Neural progenitor cell (in vitro differentiated cells): ENCODE measurements around the gene ERFL. TPM values are rescaled to one million over a fixed set of nuclear protein-coding genes. Genes with fewer than 3 reads are reported as not detected.

Source experiments
- DNase-seq: peaks from one replicate; pipeline ENCODE4 v3.0.0-alpha.2; 2016; ENCODE audit warnings: low spot score
- H2AFZ ChIP-seq: fragments of 200-600 bp; sonication (generic); replicated peaks from 2 replicates; pipeline ENCODE4 v1.6.1; 2016; ENCODE audit warnings: antibody characterized with exemption
- H3F3A ChIP-seq: fragments of 200-600 bp; sonication (generic); 2 replicates; pipeline ENCODE4 v1.6.1; 2016; ENCODE audit warnings: antibody characterized with exemption, low read depth
- H3K27ac ChIP-seq: fragments of 200-600 bp; sonication (generic); 2 replicates; pipeline ENCODE4 v1.5.1; 2016; ENCODE audit warnings: mild to moderate bottlenecking
- H3K27me3 ChIP-seq: fragments of 200-600 bp; sonication (generic); 2 replicates; pipeline ENCODE4 v1.6.1; 2016; ENCODE audit warnings: mild to moderate bottlenecking, moderate library complexity
- H3K36me3 ChIP-seq: fragments of 200-600 bp; sonication (generic); 2 replicates; pipeline ENCODE4 v1.5.1; 2016
- H3K4me1 ChIP-seq: fragments of 200-600 bp; sonication (generic); 2 replicates; pipeline ENCODE4 v1.6.1; 2016; ENCODE audit warnings: mixed run types
- H3K4me2 ChIP-seq: fragments of 200-600 bp; sonication (generic); 2 replicates; pipeline ENCODE4 v1.6.1; 2016
- H3K4me3 ChIP-seq: fragments of 200-600 bp; sonication (generic); 2 replicates; pipeline ENCODE4 v1.5.1; 2016
- H3K79me2 ChIP-seq: fragments of 200-600 bp; sonication (generic); 2 replicates; pipeline ENCODE4 v1.6.1; 2016; ENCODE audit warnings: low read depth
- H3K9ac ChIP-seq: fragments of 200-600 bp; sonication (generic); 2 replicates; pipeline ENCODE4 v1.6.1; 2016
- H3K9me3 ChIP-seq: fragments of 200-600 bp; sonication (generic); 2 replicates; pipeline ENCODE4 v1.5.1; 2016; ENCODE audit warnings: low read depth
- H4K20me1 ChIP-seq: fragments of 200-600 bp; sonication (generic); 2 replicates; pipeline ENCODE4 v1.6.1; 2016; ENCODE audit warnings: low read depth
- H3K27ac Mint-ChIP-seq: 3 replicates; pipeline ENCODE4 v1.8.0; 2021; ENCODE audit warnings: mixed read lengths
- H3K27me3 Mint-ChIP-seq: 2 replicates; pipeline ENCODE4 v1.8.0; 2022; ENCODE audit warnings: low read depth, mild to moderate bottlenecking, inconsistent platforms, moderate library complexity, mixed read lengths; ENCODE audit not compliant: insufficient read depth
- H3K36me3 Mint-ChIP-seq: 3 replicates; pipeline ENCODE4 v1.8.0; 2021; ENCODE audit warnings: mixed read lengths
- H3K4me1 Mint-ChIP-seq: 3 replicates; pipeline ENCODE4 v1.8.0; 2021; ENCODE audit warnings: mixed read lengths
- H3K4me3 Mint-ChIP-seq: 3 replicates; pipeline ENCODE4 v1.8.0; 2021; ENCODE audit warnings: mild to moderate bottlenecking, moderate library complexity, mixed read lengths
- H3K9me3 Mint-ChIP-seq: 3 replicates; pipeline ENCODE4 v1.8.0; 2020; ENCODE audit warnings: mixed read lengths
- CTCF ChIP-seq: fragments of 200-600 bp; sonication (generic); IDR thresholded peaks from 2 replicates; pipeline ENCODE4 v1.5.1; 2017; ENCODE audit warnings: antibody characterized with exemption, mild to moderate bottlenecking
- EZH2 ChIP-seq: fragments of 200-600 bp; sonication (generic); IDR thresholded peaks from 2 replicates; pipeline ENCODE4 v1.6.1; 2017; ENCODE audit warnings: antibody characterized with exemption, mild to moderate bottlenecking, moderate library complexity
- EZH2phosphoT487 ChIP-seq: fragments of 200-600 bp; sonication (generic); IDR thresholded peaks from 2 replicates; pipeline ENCODE4 v1.6.1; 2017; ENCODE audit warnings: antibody characterized with exemption
- total RNA-seq: library from RNA; depleted of rRNA; stranded (reverse); fragments of >200 nt; gene quantifications from 2 replicates; pipeline ENCODE4 v1.2.3, GENCODE V29; 2015; ENCODE audit warnings: low replicate concordance

The ERFL gene
- total RNA-seq, 1 donor from 2014 or later, result 0.65 TPM

DNA sequence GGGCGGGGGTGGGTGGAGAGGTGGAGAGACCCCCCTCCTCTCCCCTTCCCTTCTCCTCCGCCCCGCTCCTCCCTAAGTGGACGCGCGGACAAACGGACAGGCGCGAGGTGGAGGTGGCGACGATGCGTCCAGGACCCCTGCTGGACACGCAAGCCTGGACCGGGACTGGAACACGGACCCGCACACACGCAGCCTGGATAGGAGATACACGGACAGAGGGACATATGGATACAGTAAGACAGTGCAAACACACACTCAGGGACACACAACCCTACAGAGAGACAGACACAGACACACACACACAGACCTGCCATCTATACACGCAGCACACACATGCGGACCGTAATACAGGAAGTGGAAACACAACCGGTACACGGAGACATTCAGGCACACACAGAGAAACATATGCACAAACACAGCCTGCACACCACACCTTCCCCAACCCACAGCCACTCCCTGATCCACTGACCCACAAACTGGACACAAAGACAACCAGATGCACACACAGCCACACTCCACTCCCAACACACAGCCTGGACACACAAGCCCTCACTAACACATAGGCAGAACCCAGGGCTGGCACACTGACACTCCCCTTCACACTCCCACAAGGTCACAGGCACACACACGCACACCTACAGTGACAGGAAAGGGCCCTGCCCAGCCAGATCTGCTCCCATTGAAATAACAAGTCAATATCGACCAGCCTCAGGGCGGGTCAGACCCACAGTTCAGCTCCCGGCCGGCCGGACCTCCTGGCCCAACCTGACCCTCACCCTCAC, 696 bp upstream of the ERFL start:
- Mint-ChIP-seq H3K4me3 (peak overlapping the region; percentile 77), H3K36me3 (no peaks in the 10 kb centered on the region), H3K9me3 (no peaks in the 10 kb centered on the region), H3K27me3 (peaks cover 48% of the 10 kb centered on the region), H3K27ac (no peak overlapping the region), H3K4me1 (peaks cover 7% of the 10 kb centered on the region)
- Histone ChIP-seq H3K79me2 (no peaks in the 10 kb centered on the region), H3K27me3 (peaks cover 100% of the 10 kb centered on the region), H2AFZ (no peak overlapping the region), H3F3A (peaks cover 26% of the 10 kb centered on the region), H3K9me3 (no peaks in the 10 kb centered on the region), H3K36me3 (no peaks in the 10 kb centered on the region), H3K27ac (no peak overlapping the region), H3K9ac (no peak overlapping the region), H3K4me3 (peak overlapping the region; percentile 61), H3K4me1 (peaks cover 5% of the 10 kb centered on the region), H4K20me1 (peaks cover 41% of the 10 kb centered on the region), H3K4me2 (peak overlapping the region; percentile 94)
- peak; percentile 37 for DNase-seq
- TF ChIP-seq EZH2phosphoT487, result no peak
- peak; percentile 4 for TF ChIP-seq EZH2

GRCh38 chr19:41927497-41928192, 604 bp downstream of the ERFL start:
- Mint-ChIP-seq H3K27me3 (peaks cover 41% of the 10 kb centered on the region), H3K9me3 (peaks cover 2% of the 10 kb centered on the region), H3K36me3 (no peaks in the 10 kb centered on the region), H3K4me3 (peak overlapping the region; percentile 80), H3K4me1 (peaks cover 7% of the 10 kb centered on the region), H3K27ac (no peak overlapping the region)
- Histone ChIP-seq H2AFZ (peak overlapping the region; percentile 58), H3K9ac (no peak overlapping the region), H3K4me1 (peaks cover 5% of the 10 kb centered on the region), H3K4me2 (peak overlapping the region; percentile 94), H3K27ac (no peak overlapping the region), H3K9me3 (no peaks in the 10 kb centered on the region), H3K27me3 (peaks cover 98% of the 10 kb centered on the region), H4K20me1 (peaks cover 38% of the 10 kb centered on the region), H3K36me3 (no peaks in the 10 kb centered on the region), H3K79me2 (no peaks in the 10 kb centered on the region), H3F3A (peaks cover 29% of the 10 kb centered on the region), H3K4me3 (peak overlapping the region; percentile 61)
- DNase-seq, result peak; percentile 64
- TF ChIP-seq EZH2 (peak; percentile 42), EZH2phosphoT487 (peak; percentile 68), CTCF (no peak)

DNA sequence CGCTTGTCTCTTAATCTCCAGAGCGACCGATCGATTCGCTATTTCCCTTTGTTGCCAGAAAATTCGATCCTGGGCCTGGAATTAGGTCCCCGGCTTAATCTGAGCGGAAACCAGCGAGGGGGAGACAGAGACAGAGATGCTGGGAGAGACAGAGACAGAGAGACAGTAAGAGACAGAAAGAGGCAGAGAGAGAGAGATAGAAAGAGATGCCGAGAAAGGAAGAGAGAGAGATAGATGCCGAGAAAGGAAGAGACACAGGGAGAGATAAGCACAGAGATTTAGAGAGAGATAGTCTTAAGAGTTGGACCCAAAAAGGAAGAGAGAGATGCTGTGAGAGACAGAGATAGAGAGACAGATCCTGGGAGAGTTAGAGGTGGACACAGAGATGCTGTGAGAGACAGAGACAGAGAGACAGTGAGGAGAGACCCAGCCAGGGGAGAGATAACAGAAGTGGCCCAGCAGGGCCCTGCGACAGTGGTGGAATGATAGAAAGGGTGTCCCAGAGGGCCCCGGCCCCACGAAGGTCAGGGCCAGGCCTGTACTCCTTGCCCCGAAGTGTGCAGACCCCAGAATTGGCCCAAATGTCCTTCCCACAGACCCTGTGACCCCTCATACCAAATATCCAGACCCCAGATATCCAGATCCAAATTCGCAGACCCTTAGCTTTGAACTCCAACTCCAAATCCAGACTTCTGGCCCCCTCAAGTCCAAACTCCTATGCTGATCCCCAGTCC, 1.3 kb downstream of the ERFL start:
- Mint-ChIP-seq H3K27ac (no peak overlapping the region), H3K4me1 (peaks cover 11% of the 10 kb centered on the region), H3K36me3 (no peaks in the 10 kb centered on the region), H3K9me3 (peaks cover 2% of the 10 kb centered on the region), H3K4me3 (no peak overlapping the region), H3K27me3 (peaks cover 45% of the 10 kb centered on the region)
- Histone ChIP-seq H3K27ac (no peak overlapping the region), H3K4me3 (no peak overlapping the region), H3F3A (peaks cover 36% of the 10 kb centered on the region), H3K27me3 (peaks cover 98% of the 10 kb centered on the region), H3K36me3 (no peaks in the 10 kb centered on the region), H3K9ac (no peak overlapping the region), H2AFZ (no peak overlapping the region), H3K4me2 (no peak overlapping the region), H4K20me1 (peaks cover 36% of the 10 kb centered on the region), H3K9me3 (no peaks in the 10 kb centered on the region), H3K79me2 (no peaks in the 10 kb centered on the region), H3K4me1 (peaks cover 5% of the 10 kb centered on the region)
- no peak for DNase-seq
- TF ChIP-seq EZH2phosphoT487 (no peak), CTCF (no peak), EZH2 (peak; percentile 17)
